ENCODE measurements around the gene CCL4. TPM values are rescaled to one million over a fixed set of nuclear protein-coding genes. Genes with fewer than 3 reads are reported as not detected.

Gene CCL4
- total RNA-seq, 2 experiments from 2014 or later: 0.09 TPM; not detected in 1

- ChIA-PET POLR2A (no interaction called here), CTCF (ENCODE audit: unreplicated experiment) (no interaction called here)
Measured at GRCh38 chr17:36063786-36064541, 39.7 kb upstream of the CCL4 start, which contains the start of gene CCL18. Gene CCL18 (plus strand): TSS chr17:36064272. CDS start chr17:36064343, 71 bp downstream.

GRCh38 chr17:36066365-36066985 is 37.2 kb upstream of the CCL4 start:
- H3K4me1 ChIP-seq (ENCODE audit: insufficient read depth, low read length, poor library complexity, severe bottlenecking): no peaks in the 10 kb centered on the region
- no TSS peak for BruUV-seq (replicated peaks)
- DNase-seq (ENCODE audit: low spot score): no peak
- no peaks in the 10 kb centered on the region for H3K79me2 ChIP-seq (ENCODE audit: insufficient read depth, low read depth, low read length)
- no peaks in the 10 kb centered on the region for H4K20me1 ChIP-seq (ENCODE audit: insufficient read depth, low read length)
- no peak overlapping the region for H3K27ac ChIP-seq (ENCODE audit: low read depth, low read length, poor library complexity, severe bottlenecking)
- H3K4me2 ChIP-seq (ENCODE audit: low read length): no peak overlapping the region
- H3K4me3 ChIP-seq (ENCODE audit: low read depth, low read length, poor library complexity, severe bottlenecking): no peak overlapping the region
- TF ChIP-seq, protein P1, sequence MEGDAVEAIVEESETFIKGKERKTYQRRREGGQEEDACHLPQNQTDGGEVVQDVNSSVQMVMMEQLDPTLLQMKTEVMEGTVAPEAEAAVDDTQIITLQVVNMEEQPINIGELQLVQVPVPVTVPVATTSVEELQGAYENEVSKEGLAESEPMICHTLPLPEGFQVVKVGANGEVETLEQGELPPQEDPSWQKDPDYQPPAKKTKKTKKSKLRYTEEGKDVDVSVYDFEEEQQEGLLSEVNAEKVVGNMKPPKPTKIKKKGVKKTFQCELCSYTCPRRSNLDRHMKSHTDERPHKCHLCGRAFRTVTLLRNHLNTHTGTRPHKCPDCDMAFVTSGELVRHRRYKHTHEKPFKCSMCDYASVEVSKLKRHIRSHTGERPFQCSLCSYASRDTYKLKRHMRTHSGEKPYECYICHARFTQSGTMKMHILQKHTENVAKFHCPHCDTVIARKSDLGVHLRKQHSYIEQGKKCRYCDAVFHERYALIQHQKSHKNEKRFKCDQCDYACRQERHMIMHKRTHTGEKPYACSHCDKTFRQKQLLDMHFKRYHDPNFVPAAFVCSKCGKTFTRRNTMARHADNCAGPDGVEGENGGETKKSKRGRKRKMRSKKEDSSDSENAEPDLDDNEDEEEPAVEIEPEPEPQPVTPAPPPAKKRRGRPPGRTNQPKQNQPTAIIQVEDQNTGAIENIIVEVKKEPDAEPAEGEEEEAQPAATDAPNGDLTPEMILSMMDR (conservative IDR thresholded peaks at IDR 0.05; ENCODE audit: low read length): no peak
- TF ChIP-seq EZH2phosphoT487 (IDR thresholded peaks at IDR 0.05; ENCODE audit: borderline replicate concordance, low read depth, low read length): no peak
- no peaks in the 10 kb centered on the region for H3K36me3 ChIP-seq (ENCODE audit: insufficient read depth, low read length)
- H3K9me2 ChIP-seq (ENCODE audit: insufficient read depth, low read length): no peaks in the 10 kb centered on the region
- no peak overlapping the region for H2AFZ ChIP-seq (ENCODE audit: low read length)
- POLR2A ChIA-PET: no interaction called here
- CTCF ChIA-PET (ENCODE audit: unreplicated experiment): no interaction called here
- intact Hi-C loops (cut with micrococcal nuclease; ENCODE audit: unreplicated experiment): no loop called here
- H3K9me3 ChIP-seq (ENCODE audit: low read length): no peaks in the 10 kb centered on the region

More at GRCh38 chr17:36063786-36064541, 39.7 kb upstream of the CCL4 start, which contains the start of gene CCL18:
- H2AFZ ChIP-seq (ENCODE audit: low read length): no peak within 1 kb of the TSS
- H3K79me2 ChIP-seq (ENCODE audit: insufficient read depth, low read depth, low read length): no peaks in the 10 kb centered on the region
- H3K9me2 ChIP-seq (ENCODE audit: insufficient read depth, low read length): no peaks in the 10 kb centered on the region
- no TSS peak for BruUV-seq (replicated peaks)
- H4K20me1 ChIP-seq (ENCODE audit: insufficient read depth, low read length): no peaks in the 10 kb centered on the region
- no peak within 1 kb of the TSS for H3K4me2 ChIP-seq (ENCODE audit: low read length)
- no peaks in the 10 kb centered on the region for H3K4me1 ChIP-seq (ENCODE audit: insufficient read depth, low read length, poor library complexity, severe bottlenecking)
- no peak within 1 kb of the TSS for H3K4me3 ChIP-seq (ENCODE audit: low read depth, low read length, poor library complexity, severe bottlenecking)
- no peaks in the 10 kb centered on the region for H3K36me3 ChIP-seq (ENCODE audit: insufficient read depth, low read length)
- no peak for TF ChIP-seq EZH2phosphoT487 (IDR thresholded peaks at IDR 0.05; ENCODE audit: borderline replicate concordance, low read depth, low read length)
- TF ChIP-seq, protein P1 (conservative IDR thresholded peaks at IDR 0.05; ENCODE audit: low read length): no peak
- no peaks in the 10 kb centered on the region for H3K9me3 ChIP-seq (ENCODE audit: low read length)
- DNase-seq (ENCODE audit: low spot score): no peak
- intact Hi-C loops (cut with micrococcal nuclease; ENCODE audit: unreplicated experiment): no loop called here
- no peak within 1 kb of the TSS for H3K27ac ChIP-seq (ENCODE audit: low read depth, low read length, poor library complexity, severe bottlenecking)

GRCh38 chr17:36068524-36068923 is 35.1 kb upstream of the CCL4 start:
- BruUV-seq (replicated peaks): no TSS peak
- Histone ChIP-seq H3K36me3 (ENCODE audit: insufficient read depth, low read length) (no peaks in the 10 kb centered on the region), H3K4me1 (ENCODE audit: insufficient read depth, low read length, poor library complexity, severe bottlenecking) (no peaks in the 10 kb centered on the region), H3K4me2 (ENCODE audit: low read length) (no peak overlapping the region), H3K27ac (ENCODE audit: low read depth, low read length, poor library complexity, severe bottlenecking) (no peak overlapping the region), H4K20me1 (ENCODE audit: insufficient read depth, low read length) (no peaks in the 10 kb centered on the region), H3K9me2 (ENCODE audit: insufficient read depth, low read length) (no peaks in the 10 kb centered on the region), H2AFZ (ENCODE audit: low read length) (no peak overlapping the region), H3K9me3 (ENCODE audit: low read length) (no peaks in the 10 kb centered on the region), H3K4me3 (ENCODE audit: low read depth, low read length, poor library complexity, severe bottlenecking) (no peak overlapping the region), H3K79me2 (ENCODE audit: insufficient read depth, low read depth, low read length) (no peaks in the 10 kb centered on the region)
- ChIA-PET CTCF (ENCODE audit: unreplicated experiment) (no interaction called here), POLR2A (interaction anchor here (1.0 kb wide), 1 partner anchor 93 kb away, joined by 3 read pairs; no protein-coding TSS in a partner anchor)
- TF ChIP-seq EZH2phosphoT487 (IDR thresholded peaks at IDR 0.05; ENCODE audit: borderline replicate concordance, low read depth, low read length): no peak
- TF ChIP-seq, protein P1 (conservative IDR thresholded peaks at IDR 0.05; ENCODE audit: low read length): no peak
- intact Hi-C loops (cut with micrococcal nuclease; ENCODE audit: unreplicated experiment): no loop called here
- no peak for DNase-seq (ENCODE audit: low spot score)
